AML-193 (cell line): Measurements from ENCODE around the gene PPP1R13L.

Experiments used
- DNase-seq, 2 experiments: peaks; one replicate each; lab custom pipeline; 2025; lab: John Stamatoyannopoulos, UW

PPP1R13L gene

DNA sequence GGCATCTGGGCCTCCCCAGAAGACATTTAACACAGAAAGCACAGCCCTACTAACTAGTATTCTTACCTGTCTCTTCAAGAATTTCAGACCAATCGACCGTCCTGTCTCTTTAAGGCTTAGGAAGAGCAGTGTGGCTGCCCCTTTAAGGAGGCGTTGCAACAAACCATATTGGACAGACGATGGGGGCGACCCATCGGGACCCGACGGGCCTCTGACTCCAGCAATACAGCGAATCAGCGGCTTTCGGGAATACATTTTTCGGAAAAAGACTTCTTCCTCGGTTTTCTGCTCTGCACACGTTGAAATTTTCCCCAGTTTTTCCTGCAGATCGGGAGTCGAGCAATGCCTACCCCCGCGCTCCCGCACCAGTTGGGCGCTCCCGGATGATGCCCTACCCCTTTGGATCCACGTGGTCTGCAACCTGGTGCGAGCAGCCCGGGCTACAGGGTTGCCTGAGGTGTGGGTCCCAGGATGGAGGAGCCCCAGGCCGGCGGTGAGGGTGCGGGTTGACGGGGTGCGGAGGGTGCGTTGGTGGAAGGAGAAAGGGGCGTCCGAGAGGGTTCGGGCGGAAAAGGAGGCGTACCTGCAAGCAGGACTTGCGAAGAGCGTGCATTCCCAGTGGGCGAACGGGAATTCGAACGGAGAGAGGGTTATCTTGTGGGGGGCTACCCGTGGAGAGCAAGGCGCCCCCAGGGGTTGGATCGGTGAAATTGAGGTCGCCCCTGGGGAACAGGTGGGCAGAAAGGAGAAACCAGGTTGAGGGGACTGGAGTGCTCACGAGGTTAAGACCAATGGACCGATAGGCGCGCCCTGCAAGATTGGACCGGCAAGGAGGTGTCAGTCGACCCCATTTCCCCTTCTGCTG, 1.6 kb upstream of the PPP1R13L start, which contains the start of gene POLR1G:
POLR1G (plus strand) TSS at position 419 of the 865 bp plus-strand sequence; CDS start at position 472, 53 bp downstream.
- peak; percentile 84 for DNase-seq

DNA sequence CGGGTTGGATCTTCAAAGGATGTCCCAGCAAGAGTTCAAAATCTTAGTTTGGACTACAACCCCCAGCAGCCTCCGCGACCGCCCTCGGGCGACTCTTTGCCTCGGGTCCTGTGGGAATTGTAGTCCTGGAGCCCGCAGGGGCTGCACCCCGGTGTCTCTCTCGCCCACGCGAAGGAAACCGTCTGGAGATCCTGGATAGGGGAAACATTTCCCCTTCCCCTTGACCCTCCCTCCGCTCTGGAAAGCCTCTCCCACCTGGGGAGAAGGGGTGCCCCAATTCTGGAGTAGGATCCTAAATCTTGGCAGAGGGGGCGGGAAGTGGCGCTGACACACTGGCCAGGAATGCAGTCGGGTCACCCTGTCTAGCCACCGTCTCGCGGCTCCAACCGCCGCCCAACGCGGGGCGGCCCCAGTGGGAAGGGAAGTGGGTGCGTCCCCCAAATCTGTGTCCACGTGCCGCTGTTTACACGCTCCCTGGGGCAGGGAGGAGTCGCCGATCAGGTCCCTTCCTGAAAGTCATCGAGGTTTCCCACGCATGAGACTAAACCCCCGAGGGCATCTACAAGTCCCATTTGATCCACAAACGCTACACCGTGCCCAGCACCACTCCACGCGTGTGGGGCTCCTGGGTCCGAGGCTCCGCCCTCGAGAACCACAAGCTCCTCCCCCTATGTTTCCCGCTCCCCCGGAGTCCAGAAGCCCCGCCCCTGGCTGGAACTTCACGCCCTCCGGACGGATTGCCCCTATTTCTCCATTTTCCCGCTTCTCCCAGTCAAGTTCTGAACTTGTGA, 761 bp upstream of the PPP1R13L start:
- DNase-seq, result peak; percentile 84

DNA sequence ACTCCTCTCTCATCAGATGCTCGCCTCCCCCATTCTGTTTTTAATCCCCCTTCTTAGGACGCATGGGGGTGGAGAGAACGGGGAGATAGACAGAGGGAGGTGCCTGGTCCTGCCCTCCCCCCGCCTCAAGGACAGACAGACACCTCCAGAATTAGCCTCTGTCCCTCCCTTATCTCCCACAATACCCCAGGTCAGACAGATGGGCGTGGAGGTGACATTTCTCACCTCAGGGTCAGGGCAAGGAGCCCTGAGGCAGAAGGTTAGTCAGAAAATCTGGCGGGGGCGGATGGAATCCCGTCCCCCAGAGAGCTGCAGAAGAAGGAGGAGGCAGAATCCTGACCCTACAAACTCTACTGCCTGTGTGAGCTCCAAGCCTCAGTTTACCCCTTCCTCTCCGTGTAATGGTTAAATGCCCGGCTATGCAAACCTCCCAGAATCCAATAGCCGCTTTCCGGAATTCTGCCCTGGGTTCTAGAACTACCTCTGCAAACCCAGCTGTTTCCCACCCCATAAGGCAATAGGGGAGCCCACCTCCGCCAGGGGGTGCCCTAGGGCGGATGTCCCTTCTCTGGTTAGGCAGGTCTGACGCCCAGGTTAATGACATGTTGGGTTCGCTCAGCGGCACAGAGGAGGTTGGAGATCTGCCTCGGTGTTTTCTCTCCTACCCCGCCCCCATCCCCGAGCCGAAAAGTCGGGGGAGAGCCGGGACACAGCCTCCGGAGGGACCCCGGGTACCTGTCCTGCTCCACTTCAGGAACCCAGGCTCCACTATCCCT, 900 bp downstream of the PPP1R13L start:
- peak; percentile 22 to 23 for DNase-seq

DNA sequence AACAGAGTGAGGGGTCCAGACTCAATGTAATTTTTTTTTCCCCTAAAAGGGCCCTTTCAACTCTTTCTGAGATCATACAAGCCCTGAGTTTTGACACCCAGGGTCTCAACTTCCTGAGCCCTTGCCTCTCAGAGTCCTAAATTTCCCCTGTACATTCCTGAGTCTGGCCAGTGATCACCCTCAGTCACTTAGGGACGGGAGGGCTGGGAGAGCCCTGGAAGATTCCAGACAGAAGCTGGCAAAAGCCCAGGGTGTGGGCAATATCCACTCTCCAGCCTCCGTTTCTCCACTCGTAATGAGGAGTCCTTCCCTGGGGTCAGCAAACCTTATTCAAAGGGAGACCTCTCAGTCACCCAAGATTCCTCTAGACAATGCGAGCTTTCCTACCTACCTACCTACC, 1.6 kb downstream of the PPP1R13L start:
- no peak for DNase-seq

DNA sequence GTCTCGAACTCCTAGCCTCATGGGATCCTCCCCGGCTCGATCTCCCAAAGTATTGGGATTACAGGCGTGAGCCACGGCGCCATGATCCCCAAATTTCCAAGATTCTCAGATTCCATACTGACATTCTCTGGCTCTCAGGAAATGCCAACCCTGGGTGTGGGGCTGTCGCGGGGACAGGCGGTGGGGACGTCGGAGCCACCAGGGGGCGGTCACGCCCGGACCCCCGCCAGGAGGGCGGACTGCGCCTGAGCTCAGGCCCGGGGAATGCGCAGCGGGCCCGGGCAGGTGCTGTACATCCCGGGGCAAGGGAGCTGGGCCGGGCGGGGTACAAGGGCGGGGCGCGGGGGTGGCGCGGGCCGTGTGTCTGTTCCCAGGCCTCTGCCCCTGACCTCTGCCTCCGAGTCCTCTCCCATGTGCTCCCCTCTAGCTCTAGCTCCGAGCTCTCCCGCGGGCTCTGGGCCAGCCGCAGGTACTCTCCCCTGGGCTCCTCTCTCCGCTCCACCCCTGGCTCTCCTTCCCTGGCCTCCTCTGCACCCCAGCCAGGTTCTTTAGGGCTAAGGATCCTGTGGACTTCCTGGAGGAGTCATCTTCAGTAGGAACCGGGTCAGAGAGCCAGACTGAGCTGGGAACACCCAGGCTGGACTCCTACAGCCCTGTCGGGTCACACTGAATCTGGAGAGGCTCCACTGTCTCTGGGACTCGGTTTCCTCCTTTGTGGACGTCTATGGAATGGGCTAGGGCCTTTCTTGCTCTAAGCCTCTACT, 2.4 kb downstream of the PPP1R13L start:
- no peak for DNase-seq

DNA sequence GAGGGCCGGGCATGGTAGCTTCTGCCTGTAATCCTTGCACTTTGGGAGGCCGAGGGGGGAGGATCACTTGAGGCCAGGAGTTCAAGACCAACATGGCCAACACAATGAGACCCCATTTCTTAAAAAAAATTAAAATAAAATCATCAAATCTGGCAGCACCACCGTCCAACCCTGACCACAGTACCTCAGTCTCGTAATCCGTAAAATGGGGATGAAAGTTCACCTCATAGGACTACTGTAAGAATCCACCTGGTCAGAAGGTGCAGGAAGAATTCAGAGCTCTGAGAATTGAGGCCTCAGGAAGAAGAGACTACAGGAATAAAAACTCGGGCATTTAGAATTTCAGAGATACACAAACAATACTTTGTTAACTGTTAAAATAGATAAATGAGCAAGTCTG, 3.1 kb downstream of the PPP1R13L start:
- DNase-seq, result no peak

DNA sequence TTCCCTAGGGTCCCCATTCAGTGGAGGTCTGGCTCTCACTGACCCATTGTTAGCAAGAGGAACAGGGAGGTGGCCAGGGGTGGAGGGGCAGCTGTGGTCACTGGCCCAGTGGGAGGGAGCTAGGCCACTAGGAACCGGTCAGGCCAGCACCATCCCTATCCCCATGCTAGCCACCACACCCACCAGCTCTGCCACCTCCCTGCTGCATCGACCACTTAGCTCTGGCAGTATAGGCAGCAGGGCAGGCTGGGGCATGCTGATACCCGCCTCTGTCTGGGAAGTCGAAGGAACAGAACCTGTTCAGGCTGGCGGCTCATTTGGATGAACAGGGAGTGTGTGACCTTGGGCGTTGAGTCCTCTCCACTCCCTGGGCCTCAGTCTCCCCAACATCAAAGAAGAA, 4.7 kb downstream of the PPP1R13L start:
- DNase-seq, result no peak

DNA sequence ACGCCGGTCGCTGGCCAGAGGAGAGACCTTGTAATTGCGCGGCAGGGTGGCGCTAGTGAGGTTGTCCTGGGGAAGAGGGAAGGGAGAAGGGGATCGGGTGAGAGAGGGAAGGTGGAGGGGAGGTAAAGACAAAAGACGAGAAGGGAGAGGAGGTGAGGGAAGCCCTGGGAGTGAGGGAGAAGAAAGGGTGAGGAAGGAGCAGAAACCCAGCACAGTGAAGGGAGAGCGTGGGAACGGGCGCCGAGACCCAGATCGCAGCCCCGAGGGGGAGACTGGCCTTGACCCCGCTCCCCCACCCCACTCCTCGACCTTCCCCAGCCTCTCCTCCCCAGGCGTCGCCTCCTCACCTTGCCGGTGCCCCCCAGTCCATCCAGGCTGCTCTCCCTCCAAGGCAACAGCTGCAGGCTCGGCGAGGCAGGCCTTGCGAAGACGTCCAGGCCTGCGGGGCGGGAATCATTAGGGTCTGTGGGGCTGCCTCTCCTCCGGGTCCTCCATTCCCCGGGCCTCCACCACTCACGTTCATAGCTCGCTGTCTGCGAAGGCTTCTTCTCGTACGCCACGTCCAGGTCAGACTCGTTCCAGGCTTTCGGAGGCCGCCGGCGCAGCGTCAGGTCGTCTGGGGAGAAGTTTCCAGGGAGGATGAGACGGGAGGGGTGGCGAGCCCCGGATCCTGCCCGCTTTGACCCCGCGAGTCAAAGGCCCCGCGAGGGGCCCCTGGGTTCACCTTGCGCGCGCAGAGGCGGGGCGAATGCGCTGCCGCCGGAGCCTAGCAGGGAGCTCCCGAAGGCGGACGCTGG, 8.8 kb downstream of the PPP1R13L start:
- no peak for DNase-seq

DNA sequence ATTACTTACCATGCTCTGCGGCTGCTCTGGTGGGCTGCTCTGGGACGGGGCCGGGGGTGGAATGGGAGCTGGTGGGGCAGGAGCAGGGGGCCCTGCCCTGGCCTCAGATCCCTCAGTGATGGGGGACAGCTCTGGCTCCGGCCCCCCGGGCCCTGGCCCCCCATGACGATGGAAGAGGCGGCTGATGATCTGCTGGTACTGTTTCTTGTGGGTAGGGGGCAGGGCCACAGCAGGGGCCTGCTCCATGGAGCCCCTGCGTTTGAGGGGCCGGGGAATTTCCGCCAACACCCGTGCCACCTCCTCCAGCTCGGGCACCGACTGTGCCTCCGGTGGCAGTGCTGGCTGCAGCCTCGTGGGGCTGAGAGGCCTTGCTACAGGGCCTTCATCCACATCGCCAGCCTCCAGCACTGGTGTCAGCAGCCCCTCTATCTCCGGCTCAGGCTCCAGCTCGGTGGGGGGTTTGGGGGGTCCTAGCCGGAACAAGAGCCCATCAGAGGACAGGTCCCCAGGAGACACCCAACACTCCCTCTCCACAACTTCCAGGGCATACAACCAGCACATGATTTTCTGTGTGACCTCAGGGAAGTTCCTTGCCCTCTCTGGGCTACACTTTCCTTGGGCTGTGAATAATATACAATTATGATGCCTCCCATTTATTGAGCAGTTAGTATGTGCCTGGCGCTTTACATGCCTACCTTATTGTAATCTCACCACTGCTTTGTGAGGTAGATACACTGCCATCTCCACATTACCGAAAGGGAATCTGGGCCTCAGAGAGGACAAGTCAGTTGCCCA, 12.8 kb downstream of the PPP1R13L start:
- DNase-seq, result no peak

DNA sequence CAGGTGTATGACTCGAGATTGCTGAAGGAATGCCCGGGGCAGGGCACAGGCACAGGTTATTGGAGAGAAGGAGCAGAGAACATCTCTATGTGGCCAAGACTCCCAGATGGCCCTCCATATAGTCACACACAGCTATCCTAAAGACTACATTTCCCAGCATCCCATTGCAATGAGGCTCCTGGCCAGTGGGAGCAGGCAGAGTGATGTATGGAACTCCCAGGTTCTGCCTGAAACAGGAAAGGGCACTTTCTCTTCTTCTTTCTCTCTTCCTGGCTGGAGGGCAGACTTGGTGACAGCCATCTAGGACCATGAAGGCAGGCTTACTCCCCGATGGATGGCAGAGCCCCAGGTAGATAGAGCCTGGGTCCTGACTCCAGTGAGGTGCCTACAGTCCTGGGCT, 13.5 kb downstream of the PPP1R13L start:
- DNase-seq, result no peak

DNA sequence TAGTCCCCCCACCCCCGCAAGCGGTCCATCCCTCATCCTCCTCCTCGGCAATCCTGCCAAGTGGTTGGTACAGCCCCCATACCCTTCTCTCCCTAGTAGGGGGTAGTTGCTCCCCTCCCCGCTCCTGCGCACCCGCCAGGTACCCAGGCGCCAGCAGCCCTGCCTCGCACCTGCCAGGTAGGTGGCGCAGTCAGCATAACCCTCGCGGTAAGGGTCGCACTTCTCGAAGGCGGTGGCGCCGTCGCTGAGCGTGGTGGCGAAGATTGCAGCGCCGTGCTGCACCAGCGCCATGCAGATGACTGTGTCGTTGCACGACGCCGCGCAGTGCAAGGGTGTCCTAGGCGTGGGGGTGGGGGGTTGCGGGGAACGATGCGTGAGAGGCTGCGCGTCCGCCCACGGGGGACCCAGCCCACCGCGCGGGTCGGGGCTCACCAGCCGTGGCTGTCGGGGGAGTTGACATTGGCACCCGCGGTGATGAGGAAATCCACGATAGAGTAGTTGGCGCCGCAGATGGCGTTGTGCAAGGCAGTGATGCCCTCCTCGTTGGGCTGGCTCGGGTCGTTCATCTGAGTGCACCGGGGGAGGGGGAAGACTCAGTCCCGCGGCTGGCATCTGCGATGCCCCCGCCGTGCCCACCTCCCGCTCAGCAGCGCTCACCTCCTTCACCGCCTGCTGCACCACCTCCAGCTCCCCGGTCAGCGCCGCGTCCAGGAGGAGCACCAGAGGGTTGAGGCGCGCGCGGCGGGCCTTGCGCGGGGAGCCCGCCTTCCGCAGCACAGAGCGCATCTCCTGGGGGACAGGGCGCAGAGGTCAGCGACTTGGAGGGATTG, 19.3 kb downstream of the PPP1R13L start:
- DNase-seq, result no peak

DNA sequence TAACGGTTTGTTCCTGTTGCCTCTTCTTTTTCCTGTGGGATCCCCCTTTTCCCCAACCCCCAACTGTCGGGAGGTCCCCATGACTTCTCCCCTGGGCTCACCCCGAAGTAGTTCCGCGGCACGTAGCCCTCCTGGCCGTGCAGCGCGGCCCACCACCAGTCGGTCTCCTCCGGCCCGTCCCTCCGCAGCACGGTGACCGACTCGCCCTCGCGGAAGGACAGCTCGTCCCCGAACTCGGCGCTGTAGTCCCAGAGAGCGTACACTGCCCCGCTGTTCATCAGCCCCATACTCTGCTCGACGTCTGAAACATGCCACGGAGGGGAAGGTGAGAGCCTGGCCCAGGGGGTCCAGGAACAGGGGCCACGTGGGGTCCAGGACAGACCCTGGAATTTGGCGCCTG, 22.4 kb downstream of the PPP1R13L start:
- no peak for DNase-seq

DNA sequence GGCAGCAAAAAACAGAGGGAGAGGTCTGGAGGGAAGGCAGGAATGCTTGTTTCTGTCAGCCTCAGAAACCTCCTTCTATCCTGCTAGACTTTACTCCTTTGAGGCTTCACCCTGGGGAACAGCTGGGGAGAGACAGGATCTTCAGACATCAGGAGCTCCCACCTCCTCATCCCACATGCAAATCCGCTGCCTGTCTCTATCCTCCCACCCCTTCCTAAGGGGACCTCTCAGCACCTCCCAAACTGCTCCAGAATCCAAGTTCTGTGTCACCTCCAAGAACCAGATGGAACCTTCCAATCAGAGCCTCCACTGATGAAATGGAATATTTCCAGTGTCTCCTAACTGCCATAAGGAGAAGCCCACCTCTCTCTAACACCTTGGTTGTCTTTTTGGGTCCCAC, 24.8 kb downstream of the PPP1R13L start:
- DNase-seq, result no peak

DNA sequence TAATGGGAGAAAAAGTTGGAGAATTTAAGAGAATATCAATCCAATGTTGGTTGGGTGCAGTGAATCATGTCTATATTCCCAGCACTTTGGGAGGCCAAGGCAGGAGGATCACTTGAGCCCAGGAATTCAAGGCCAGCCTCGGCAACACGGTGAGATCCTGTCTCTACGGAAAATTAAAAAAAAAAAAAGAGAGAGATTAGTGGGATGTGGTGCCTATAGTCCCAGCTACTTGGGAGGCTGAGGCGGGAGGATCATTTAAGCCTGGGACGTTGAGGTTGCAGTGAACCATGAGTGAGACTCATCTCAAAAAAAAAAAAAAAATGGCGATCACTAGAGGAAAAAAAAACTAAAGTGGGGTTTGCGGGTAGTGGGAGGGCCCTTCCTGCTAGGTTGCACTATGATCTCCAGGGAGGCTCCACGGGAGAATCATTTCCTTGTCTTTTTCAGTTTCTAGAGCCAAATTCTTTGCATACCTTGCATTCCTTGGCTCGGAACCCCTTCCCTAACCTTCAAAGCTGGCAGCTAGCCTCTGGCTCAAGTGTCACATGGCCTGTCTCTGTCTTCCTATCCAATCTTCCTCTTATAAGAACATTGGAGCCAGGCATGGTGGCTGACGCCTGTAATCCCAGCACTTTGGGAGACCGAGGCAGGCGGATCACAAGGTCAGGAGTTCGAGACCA, 28.7 kb downstream of the PPP1R13L start:
- DNase-seq, result no peak

DNA sequence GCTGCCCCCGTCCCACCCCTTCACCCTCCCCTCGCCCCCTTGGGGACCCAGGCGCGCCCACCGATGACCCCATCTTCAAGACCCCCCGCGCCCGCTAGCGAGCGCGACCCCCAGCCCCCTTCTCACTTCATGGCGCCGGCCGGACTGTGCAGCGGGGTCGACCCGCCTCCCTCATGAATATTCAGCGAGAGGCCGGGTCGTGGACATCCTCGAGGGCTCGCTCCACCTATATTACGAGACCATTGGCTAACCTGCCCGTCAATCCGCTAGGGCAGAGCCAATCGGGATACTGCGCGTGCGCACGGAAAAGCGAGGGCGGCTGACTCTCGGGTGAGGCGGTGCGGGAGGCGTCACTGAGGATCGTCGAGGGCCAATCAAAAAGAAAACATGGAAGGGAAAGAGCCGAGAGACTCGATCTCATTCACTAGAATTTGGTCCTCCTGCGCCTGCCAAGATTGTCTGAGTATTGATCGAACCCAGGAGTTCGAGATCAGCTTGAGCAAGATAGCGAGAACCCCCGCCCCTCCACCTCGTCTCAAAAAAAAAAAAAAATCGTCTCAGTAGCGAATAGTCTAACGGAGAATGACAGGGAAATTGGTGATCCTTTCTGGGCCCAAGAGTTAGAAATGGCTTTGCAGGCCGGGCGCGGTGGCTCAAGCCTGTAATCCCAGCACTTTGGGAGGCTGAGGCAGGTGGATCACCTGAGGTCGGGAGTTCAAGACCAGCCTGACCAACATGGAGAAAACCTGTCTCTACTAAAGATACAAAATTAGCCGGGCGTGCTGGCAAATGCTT, 34.3 kb downstream of the PPP1R13L start, which contains the start of gene ERCC2:
ERCC2 (minus strand) TSS at position 164 of the 795 bp plus-strand sequence; CDS start at position 131, 33 bp downstream.
- DNase-seq, result peak; percentile 92

DNA sequence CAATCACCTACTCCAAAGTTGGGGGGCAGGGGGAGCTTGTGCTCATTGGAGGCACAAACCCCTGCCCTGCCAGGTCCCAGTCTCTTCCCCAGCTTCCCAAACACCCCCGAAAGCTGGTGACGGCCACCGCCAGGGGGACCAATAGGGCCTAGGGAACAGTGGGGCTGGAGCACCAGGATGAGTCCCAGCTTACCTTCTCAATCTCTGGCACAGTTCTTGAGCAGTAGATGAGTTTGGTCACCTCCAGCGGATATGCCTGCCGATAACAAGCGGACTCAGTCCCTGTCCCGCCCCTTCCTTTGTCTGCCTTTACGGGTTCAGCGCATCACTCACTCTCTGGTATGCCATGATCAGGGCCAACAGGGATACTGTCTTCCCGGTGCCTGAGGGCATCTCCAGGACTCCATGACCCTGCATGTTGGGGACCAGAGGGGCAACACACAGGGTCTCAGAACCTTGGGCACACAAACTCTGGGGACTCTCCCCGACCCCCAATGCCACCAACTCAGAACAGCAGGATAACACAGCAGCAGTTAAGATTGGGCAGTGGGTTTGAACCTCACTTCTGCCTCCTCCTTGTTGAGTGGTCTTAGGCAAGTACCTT, 36.0 kb downstream of the PPP1R13L start:
- DNase-seq, result no peak

DNA sequence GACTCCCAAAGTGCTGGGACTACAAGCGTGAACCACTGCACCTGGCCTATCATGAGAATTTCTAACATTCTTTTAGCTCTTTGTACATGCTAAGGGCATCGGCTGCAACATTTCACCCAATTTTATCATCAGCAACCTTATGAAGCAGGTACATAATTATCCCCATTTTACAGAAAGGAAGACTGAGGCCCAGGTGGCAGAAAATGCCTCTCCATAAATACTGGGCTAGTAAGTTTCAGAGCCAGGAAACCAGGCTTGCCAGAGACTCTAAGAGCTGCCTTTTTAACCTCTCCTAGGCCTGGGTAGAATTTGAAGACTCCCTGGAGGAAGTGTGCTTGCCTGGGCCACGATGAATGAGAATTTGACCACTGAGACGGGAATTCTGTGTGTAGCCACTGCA, 36.7 kb downstream of the PPP1R13L start:
- no peak for DNase-seq
